Measurements from ENCODE around the gene MCFD2.

DNA sequence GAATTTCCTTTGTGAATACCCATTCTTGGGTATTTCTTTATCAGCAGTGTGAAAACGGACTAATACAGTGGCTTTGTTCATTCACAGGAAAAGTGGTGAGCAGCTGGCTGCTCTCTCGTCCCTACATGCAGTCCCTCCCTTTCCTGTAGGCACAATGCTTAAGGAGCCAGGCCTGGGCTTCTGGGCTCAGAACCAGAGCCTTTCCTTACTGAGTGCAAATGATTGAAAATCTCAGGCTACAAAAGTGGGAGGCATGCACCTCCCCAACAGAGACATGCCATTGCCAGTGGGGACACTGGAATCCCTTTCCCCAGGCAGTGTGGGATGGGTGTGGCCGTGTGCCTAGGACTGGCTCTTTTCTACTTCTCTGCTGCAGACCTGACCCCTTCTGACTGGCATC is 61.3 kb downstream of the MCFD2 start:
- TF ChIP-seq, protein P1, sequence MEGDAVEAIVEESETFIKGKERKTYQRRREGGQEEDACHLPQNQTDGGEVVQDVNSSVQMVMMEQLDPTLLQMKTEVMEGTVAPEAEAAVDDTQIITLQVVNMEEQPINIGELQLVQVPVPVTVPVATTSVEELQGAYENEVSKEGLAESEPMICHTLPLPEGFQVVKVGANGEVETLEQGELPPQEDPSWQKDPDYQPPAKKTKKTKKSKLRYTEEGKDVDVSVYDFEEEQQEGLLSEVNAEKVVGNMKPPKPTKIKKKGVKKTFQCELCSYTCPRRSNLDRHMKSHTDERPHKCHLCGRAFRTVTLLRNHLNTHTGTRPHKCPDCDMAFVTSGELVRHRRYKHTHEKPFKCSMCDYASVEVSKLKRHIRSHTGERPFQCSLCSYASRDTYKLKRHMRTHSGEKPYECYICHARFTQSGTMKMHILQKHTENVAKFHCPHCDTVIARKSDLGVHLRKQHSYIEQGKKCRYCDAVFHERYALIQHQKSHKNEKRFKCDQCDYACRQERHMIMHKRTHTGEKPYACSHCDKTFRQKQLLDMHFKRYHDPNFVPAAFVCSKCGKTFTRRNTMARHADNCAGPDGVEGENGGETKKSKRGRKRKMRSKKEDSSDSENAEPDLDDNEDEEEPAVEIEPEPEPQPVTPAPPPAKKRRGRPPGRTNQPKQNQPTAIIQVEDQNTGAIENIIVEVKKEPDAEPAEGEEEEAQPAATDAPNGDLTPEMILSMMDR (IDR thresholded peaks at IDR 0.05 in 8 of 11, conservative IDR thresholded peaks at IDR 0.05 in 3 of 11): no peak
- TF ChIP-seq POLR2A (IDR thresholded peaks at IDR 0.05): no peak
